GM10266 (cell line): ENCODE measurements around the gene FBXO46.

Source experiments
- DNase-seq: peaks from one replicate; pipeline ENCODE4 v3.0.0; 2012; ENCODE audit errors: extremely low spot score
- TF ChIP-seq, protein P1 (sequence below): IDR thresholded peaks from 2 replicates; pipeline ENCODE4 v1.5.1; 2012; ENCODE audit warnings: mild to moderate bottlenecking, low read depth; ENCODE audit not compliant: control insufficient read depth, insufficient read depth; ENCODE audit errors: missing control alignments

FBXO46 gene

DNA sequence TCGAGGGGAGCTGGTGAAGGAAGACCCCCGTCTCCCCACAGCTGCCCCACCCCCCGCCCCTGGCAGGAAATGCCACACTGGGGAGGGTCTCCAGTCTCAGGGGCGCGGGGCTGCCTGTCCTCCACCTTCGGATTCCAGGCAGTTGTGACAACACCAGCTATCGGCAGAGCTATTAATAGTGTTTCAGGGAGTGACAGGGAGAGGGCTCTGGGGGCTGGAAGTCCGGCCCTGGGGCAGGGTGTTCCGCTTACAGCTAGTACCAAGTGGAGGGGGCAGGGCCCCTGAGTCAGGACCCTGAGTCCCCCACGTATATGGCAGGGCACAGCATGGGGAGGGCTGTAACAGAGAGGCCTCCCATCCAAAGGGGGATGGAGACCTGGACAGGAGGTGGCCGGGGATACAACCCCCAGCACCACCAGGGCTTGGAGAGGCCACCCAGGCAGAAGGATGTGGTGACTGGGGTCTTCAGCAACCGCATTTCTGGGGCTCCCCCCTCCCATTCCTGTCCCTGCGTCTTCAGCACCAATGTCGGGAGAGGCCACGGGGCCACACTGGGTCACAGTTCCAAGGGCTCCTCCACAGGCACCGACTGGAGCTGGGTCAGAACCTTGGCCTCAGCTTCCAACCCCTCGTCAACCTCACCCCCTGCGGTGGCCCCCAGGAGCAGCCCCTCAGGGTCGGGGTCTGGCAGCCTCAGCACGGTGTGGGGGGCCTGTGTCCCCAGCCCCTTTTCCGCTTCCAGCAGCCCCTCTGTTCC, 34.4 kb upstream of the FBXO46 start:
- no peak for DNase-seq
- TF ChIP-seq, protein P1, sequence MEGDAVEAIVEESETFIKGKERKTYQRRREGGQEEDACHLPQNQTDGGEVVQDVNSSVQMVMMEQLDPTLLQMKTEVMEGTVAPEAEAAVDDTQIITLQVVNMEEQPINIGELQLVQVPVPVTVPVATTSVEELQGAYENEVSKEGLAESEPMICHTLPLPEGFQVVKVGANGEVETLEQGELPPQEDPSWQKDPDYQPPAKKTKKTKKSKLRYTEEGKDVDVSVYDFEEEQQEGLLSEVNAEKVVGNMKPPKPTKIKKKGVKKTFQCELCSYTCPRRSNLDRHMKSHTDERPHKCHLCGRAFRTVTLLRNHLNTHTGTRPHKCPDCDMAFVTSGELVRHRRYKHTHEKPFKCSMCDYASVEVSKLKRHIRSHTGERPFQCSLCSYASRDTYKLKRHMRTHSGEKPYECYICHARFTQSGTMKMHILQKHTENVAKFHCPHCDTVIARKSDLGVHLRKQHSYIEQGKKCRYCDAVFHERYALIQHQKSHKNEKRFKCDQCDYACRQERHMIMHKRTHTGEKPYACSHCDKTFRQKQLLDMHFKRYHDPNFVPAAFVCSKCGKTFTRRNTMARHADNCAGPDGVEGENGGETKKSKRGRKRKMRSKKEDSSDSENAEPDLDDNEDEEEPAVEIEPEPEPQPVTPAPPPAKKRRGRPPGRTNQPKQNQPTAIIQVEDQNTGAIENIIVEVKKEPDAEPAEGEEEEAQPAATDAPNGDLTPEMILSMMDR, result no peak

DNA sequence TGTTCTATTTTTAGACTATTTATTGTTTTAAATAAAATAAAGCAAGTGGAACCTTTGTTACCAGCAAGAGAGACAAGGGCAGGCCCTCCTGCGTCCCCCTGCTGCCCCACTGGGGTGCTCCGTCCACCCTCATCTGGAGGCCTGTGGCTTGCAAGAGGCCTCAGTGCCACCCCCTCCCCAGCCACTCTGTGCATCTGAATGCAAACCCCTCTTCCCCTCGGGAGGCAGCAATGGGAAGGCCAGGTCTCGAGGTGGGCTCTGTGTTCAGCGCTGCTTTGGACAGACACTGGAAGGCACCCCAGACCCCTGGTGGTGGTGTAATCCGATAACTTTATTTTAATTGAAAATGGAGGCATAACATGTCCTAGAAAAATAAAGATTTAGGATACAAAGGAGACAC, 33.8 kb upstream of the FBXO46 start:
- TF ChIP-seq, protein P1, result no peak
- no peak for DNase-seq

DNA sequence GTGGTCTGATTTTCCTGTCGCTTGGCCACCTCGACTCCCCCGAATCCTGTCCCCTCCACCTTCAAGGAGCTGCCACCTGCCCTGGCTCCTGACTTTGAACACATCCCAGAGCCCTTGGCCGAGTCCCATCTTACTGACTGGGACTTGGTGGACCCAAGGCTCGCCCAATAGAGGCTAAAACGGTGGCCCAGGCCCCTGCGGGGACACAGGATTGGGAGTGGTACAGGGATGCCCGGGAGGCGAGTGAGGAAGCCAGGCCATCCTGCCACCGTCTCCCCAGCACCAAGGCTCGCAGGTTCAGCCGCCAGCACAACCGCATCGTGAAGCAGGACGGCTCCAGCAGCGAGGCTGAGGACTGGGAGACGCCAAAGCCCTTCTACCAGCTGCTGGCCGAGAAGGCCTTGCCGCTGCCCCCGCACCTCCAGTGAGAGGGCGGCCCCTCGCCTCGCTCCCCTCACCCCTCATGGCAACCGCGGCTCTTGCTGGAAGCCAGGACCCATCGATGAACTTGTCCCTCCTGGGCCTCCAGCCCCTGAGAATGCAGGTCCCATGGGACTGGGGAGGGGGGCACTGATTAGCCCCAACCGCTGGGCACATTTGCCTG, 33.1 kb upstream of the FBXO46 start:
- no peak for DNase-seq
- TF ChIP-seq, protein P1, result no peak

DNA sequence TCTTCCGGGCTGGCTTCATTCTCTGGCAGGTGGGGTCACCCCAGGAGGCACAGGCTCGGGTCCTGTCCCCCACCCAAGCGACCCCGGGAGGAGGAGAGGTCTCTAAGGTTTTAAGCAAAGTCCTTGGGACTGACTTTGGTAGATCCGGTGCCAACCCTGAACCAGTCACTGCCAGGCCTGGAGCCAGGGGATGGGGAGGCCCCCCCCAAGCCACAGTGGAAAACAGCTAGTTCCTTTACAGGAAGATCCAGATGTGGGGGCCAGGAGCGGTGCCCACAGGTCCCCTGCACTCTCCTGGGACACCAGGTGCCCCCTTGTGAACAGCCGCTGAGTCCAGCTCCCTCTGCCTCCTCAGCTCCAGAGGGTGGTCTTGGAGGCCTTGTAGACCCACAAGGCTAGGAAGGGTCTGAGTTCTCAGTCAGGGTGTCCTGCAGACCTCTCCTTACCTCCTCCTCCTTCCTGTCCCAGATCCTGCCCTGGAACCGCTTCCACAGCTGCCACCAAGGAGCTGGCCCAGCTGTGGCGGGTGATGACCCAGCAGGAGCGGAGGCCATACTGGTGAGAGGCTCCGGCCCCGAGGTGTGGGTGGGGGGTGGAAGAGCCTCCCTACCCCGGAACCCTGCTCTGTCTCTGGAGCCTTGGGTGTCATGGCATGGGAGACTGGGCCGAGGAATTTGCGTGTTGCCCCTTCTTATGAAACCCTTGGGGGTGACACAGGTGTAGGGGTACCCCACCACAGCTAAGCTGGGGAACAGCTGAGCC, 32.4 kb upstream of the FBXO46 start:
- TF ChIP-seq, protein P1, result no peak
- DNase-seq, result no peak

DNA sequence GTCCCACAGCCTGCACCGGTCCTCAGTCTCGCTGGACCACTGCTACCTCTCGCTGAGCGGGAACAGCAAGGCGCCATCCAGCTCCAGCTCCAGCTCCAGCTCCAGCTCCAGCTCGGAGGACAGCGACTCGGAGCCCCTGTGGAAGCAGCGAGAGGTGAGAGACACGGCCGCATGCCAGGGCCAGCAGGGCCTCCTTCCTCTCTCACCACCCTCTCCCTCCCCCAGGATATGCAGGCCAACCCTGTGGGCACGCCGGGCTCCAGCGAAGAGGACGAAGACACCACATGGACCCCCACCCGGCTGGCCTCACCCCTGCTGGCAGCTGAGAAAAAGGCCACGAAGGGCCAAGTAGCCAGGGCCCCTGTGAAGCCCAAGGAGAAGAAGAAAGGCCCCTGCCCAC, 31.0 kb upstream of the FBXO46 start:
- TF ChIP-seq, protein P1, result no peak

DNA sequence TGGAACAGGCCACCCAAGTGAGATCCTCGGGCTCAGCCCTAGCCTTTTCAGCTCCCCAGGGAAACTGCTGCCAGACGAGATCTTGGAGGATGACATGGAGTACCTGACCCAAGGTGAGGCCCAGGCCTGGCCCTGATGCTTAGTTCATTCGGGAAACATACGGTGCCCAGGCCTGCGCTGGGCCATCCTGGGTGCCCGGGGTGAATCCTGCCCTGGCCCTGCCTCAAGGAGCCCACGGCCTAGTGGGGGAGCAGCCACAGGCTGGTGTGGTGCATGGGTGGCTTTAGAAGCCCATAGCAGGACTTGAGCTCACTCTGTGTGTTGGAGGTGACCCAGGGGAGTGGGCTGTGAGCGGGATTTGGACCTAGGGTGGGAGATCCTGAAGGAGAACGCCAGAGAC, 28.2 kb upstream of the FBXO46 start:
- TF ChIP-seq, protein P1, result no peak
- DNase-seq, result no peak

More for the DNA sequence above, 31.0 kb upstream of the FBXO46 start:
- DNase-seq, result no peak
